ENCODE data around the gene UBE2Q1. TPM values are rescaled to one million over a fixed set of nuclear protein-coding genes. Genes with fewer than 3 reads are reported as not detected.

Gene UBE2Q1
- total RNA-seq, 1 donor from 2014 or later: 41.2 TPM

- no peak for DNase-seq (ENCODE audit: low read depth)
Measured at GRCh38 chr1:154503898-154504297, 54.6 kb downstream of the UBE2Q1 start.

DNA sequence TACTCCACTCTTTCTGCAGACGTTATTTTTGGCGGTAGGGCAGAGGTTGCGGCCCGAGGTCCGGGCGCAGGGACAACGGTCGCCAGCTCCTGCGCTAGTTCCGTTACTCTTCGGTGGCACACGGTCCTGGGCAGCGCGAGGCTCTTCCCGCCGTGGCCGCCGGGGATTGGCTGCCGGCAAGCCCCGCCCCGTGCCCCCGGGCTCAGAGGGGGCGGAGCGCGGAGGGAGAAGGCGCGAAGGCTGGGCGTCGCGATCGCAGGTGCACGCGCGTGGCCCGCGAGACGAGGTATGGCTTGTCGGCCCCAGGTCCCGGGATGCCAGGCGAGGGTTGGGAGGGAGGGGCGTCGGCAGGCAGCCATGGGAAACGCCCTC, 55.7 kb downstream of the UBE2Q1 start:
- DNase-seq (ENCODE audit: low read depth): no peak

GRCh38 chr1:154502066-154502743, 56.3 kb downstream of the UBE2Q1 start, which contains the start of the genes SHE and TDRD10:
SHE (minus strand) TSS chr1:154502412; CDS start chr1:154502026, 386 bp downstream.
TDRD10 (plus strand) TSS chr1:154502219; CDS start chr1:154506904, 4,685 bp downstream.
- DNase-seq (ENCODE audit: low read depth): no peak

- DNase-seq (ENCODE audit: low read depth): no peak
Measured at GRCh38 chr1:154501423-154502065, 56.9 kb downstream of the UBE2Q1 start.

- DNase-seq (ENCODE audit: low read depth): no peak
Measured at GRCh38 chr1:154500533-154500932, 57.9 kb downstream of the UBE2Q1 start.

DNA sequence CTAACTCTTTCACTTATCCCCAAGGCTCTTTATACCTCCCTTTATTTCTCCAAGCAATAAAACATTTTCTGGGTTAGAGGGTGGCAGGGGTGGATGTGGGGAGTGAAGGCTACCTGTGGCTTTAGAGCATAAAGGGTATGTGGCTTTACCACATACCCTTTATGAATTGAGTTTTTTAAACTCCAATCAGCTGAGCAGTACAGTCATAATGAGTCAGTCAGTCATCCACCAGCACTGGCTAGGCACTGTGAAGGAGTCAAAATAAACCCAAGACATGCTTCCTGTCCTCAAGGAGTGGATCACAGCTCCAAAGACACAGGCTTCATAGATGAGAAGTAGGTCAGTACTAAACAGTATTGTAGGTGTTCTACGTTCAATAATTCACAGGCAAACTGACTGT, 59.0 kb downstream of the UBE2Q1 start:
- no peak for DNase-seq (ENCODE audit: low read depth)

Other genes starting within 250 kb of the UBE2Q1 start
- not detected in 2 replicates for gene AQP10, start 237.6 kb downstream of the UBE2Q1 start, total RNA-seq
- gene ATP8B2, start 233.1 kb downstream of the UBE2Q1 start, total RNA-seq: 46.3 and 58.7 TPM in 2 replicates
- 13.9 and 14.6 TPM in 2 replicates for gene IL6R, start 153.3 kb downstream of the UBE2Q1 start, total RNA-seq
- gene TDRD10, start 56.4 kb downstream of the UBE2Q1 start, total RNA-seq: 0.10 TPM in 1 of 2 replicates, not detected in the other
- gene SHE, start 56.2 kb downstream of the UBE2Q1 start, total RNA-seq: 0.17 and 0.35 TPM in 2 replicates
- 0.17 and 0.55 TPM in 2 replicates for gene CHRNB2, start 9.1 kb upstream of the UBE2Q1 start, total RNA-seq
- gene ADAR, start 49.5 kb upstream of the UBE2Q1 start, total RNA-seq: 69.3 and 142 TPM in 2 replicates

Data from renal cortical epithelial cell (primary cell).